ENCODE data around the gene ATP11A. TPM values are rescaled to one million over a fixed set of nuclear protein-coding genes. Genes with fewer than 3 reads are reported as not detected.

The ATP11A gene
- total RNA-seq, 1 experiment from 2014 or later = 80.4 TPM

GRCh38 chr13:112719016-112719415 is 29.2 kb downstream of the ATP11A start:
- Histone ChIP-seq H3K27ac (ENCODE audit: low read depth, low read length) (no peak overlapping the region), H3K4me3 (replicated peaks in 1 of 2; ENCODE audit: low read depth in 1 of 2, low read length in 2 of 2) (no peak overlapping the region), H4K20me1 (ENCODE audit: insufficient read depth) (no peaks in the 10 kb centered on the region), H3K9ac (ENCODE audit: low read length) (no peak overlapping the region), H3K79me2 (ENCODE audit: insufficient read depth, low read length) (peaks cover 57% of the 10 kb centered on the region), H3K9me2 (ENCODE audit: insufficient read depth) (no peaks in the 10 kb centered on the region), H3K36me3 (ENCODE audit: control insufficient read depth in 1 of 2, insufficient read depth in 2 of 2, low read length in 2 of 2) (no peaks in the 10 kb centered on the region; a peak in 1 of 4 replicates), H3K4me1 (ENCODE audit: control insufficient read depth in 1 of 2, insufficient read depth in 2 of 2, low read length in 2 of 2) (peaks cover 64 to 76% of the 10 kb centered on the region in 2 experiments), H2AFZ (ENCODE audit: low read depth, low read length, poor library complexity, severe bottlenecking) (no peak overlapping the region), H3K27me3 (ENCODE audit: insufficient read depth, low read length) (no peaks in the 10 kb centered on the region), H3K4me2 (ENCODE audit: low read length) (peak overlapping the region; percentile 0; the same call in 1 of the 2 replicates), H3K9me3 (ENCODE audit: control insufficient read depth in 1 of 2, insufficient read depth in 1 of 2, low read depth in 1 of 2, low read length in 2 of 2) (no peaks in the 10 kb centered on the region)
- no TSS peak for BruUV-seq (replicated peaks)
- no peak for TF ChIP-seq ZNF274 (IDR thresholded peaks at IDR 0.05; ENCODE audit: low read depth, low read length)
- TF ChIP-seq FOSL1 (IDR thresholded peaks at IDR 0.05; ENCODE audit: low read depth) = no peak
- no peak for TF ChIP-seq RAD21 (IDR thresholded peaks at IDR 0.05; ENCODE audit: low read depth)
- POLR2A ChIA-PET = no interaction called here
- ATAC-seq = no peak
- CTCF ChIA-PET = no interaction called here
- intact Hi-C loops (cut with micrococcal nuclease) = no loop called here
- RAD21 ChIA-PET (ENCODE audit: low non-redundant PET in 1 of 2, low total read pairs in 2 of 2, uncharacterized antibody in 2 of 2, unreplicated experiment in 2 of 2) = no interaction called here
- DNase-seq (ENCODE audit: low read depth, low spot score) = no peak

GRCh38 chr13:112719556-112719955 is 29.7 kb downstream of the ATP11A start:
- intact Hi-C loops (cut with micrococcal nuclease) = no loop called here
- H3K79me2 ChIP-seq (ENCODE audit: insufficient read depth, low read length) = peaks cover 56% of the 10 kb centered on the region

More at GRCh38 chr13:112719556-112719955, 29.7 kb downstream of the ATP11A start:
- DNase-seq (ENCODE audit: low read depth, low spot score) (no peak), ATAC-seq (no peak)
- CTCF ChIA-PET = no interaction called here
- no peaks in the 10 kb centered on the region for H3K9me3 ChIP-seq (ENCODE audit: control insufficient read depth in 1 of 2, insufficient read depth in 1 of 2, low read depth in 1 of 2, low read length in 2 of 2)
- no peak overlapping the region for H2AFZ ChIP-seq (ENCODE audit: low read depth, low read length, poor library complexity, severe bottlenecking)
- no peak overlapping the region for H3K4me3 ChIP-seq (replicated peaks in 1 of 2; ENCODE audit: low read depth in 1 of 2, low read length in 2 of 2)
- peak overlapping the region; percentile 0; the same call in 1 of the 2 replicates for H3K4me2 ChIP-seq (ENCODE audit: low read length)
- H4K20me1 ChIP-seq (ENCODE audit: insufficient read depth) = no peaks in the 10 kb centered on the region
- no peak overlapping the region for H3K9ac ChIP-seq (ENCODE audit: low read length)
- H3K36me3 ChIP-seq (ENCODE audit: control insufficient read depth in 1 of 2, insufficient read depth in 2 of 2, low read length in 2 of 2) = no peaks in the 10 kb centered on the region; a peak in 1 of 4 replicates
- POLR2A ChIA-PET = no interaction called here
- RAD21 ChIA-PET (ENCODE audit: low non-redundant PET in 1 of 2, low total read pairs in 2 of 2, uncharacterized antibody in 2 of 2, unreplicated experiment in 2 of 2) = no interaction called here
- no peak for TF ChIP-seq FOSL1 (IDR thresholded peaks at IDR 0.05; ENCODE audit: low read depth)
- no peak for TF ChIP-seq MAX (IDR thresholded peaks at IDR 0.05)
- TF ChIP-seq EZH2 (IDR thresholded peaks at IDR 0.05) = no peak
- TF ChIP-seq SRF (IDR thresholded peaks at IDR 0.05; ENCODE audit: low read depth) = no peak
- no peak for TF ChIP-seq CTCF (IDR thresholded peaks at IDR 0.05 in 2 of 3, conservative IDR thresholded peaks at IDR 0.05 in 1 of 3; ENCODE audit: borderline replicate concordance in 1 of 3, insufficient read depth in 1 of 3, low read depth in 2 of 3, low read length in 2 of 3)
- no peak for TF ChIP-seq ZFX (IDR thresholded peaks at IDR 0.05)
- TF ChIP-seq TCF7L2 (IDR thresholded peaks at IDR 0.05; ENCODE audit: borderline replicate concordance, extremely low read depth, insufficient read depth, insufficient read length) = no peak
- TF ChIP-seq EZH2phosphoT487 (IDR thresholded peaks at IDR 0.05; ENCODE audit: borderline replicate concordance) = no peak
- no peak for TF ChIP-seq RAD21 (IDR thresholded peaks at IDR 0.05; ENCODE audit: low read depth)
- TF ChIP-seq POLR2A (IDR thresholded peaks at IDR 0.05; ENCODE audit: borderline replicate concordance, extremely low read depth, insufficient read depth, insufficient read length) = no peak
- no peak for TF ChIP-seq ATF3 (IDR thresholded peaks at IDR 0.05)
- TF ChIP-seq ZNF274 (IDR thresholded peaks at IDR 0.05; ENCODE audit: low read depth, low read length) = no peak
- no peak for TF ChIP-seq CEBPB (IDR thresholded peaks at IDR 0.05; ENCODE audit: low read depth)
- TF ChIP-seq EGR1 (IDR thresholded peaks at IDR 0.05; ENCODE audit: low read depth) = no peak
- no TSS peak for BruUV-seq (replicated peaks)
- no peaks in the 10 kb centered on the region for H3K9me2 ChIP-seq (ENCODE audit: insufficient read depth)
- no peak overlapping the region for H3K27ac ChIP-seq (ENCODE audit: low read depth, low read length)
- H3K4me1 ChIP-seq (ENCODE audit: control insufficient read depth in 1 of 2, insufficient read depth in 2 of 2, low read length in 2 of 2) = peaks cover 64 to 76% of the 10 kb centered on the region in 2 experiments
- H3K27me3 ChIP-seq (ENCODE audit: insufficient read depth, low read length) = no peaks in the 10 kb centered on the region

Measured in HCT116 (cell line).